ENCODE data around the gene CNTNAP2. TPM values are rescaled to one million over a fixed set of nuclear protein-coding genes. Genes with fewer than 3 reads are reported as not detected.
A peak's percentile ranks its signal among the peaks of the same experiment; 100 is the strongest.

Gene CNTNAP2
- total and polyA plus RNA-seq, 11 donors = 0.01 to 2.6 (median 0.31) TPM; not detected in 3

- H3K36me3 ChIP-seq = no peaks in the 10 kb centered on the region
- DNase-seq = no peak
- no peak for ATAC-seq
- TF ChIP-seq, protein P1, sequence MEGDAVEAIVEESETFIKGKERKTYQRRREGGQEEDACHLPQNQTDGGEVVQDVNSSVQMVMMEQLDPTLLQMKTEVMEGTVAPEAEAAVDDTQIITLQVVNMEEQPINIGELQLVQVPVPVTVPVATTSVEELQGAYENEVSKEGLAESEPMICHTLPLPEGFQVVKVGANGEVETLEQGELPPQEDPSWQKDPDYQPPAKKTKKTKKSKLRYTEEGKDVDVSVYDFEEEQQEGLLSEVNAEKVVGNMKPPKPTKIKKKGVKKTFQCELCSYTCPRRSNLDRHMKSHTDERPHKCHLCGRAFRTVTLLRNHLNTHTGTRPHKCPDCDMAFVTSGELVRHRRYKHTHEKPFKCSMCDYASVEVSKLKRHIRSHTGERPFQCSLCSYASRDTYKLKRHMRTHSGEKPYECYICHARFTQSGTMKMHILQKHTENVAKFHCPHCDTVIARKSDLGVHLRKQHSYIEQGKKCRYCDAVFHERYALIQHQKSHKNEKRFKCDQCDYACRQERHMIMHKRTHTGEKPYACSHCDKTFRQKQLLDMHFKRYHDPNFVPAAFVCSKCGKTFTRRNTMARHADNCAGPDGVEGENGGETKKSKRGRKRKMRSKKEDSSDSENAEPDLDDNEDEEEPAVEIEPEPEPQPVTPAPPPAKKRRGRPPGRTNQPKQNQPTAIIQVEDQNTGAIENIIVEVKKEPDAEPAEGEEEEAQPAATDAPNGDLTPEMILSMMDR (IDR thresholded peaks at IDR 0.05) = no peak
- no peak for TF ChIP-seq POLR2A (IDR thresholded peaks at IDR 0.05)
- H3K9me3 ChIP-seq = peaks cover 0 to 15% (median 0%) of the 10 kb centered on the region in 12 donors
- WGBS, 4 donors = 67 to 76% (median 70%) methylated on average over 4 of the region's 4 CpGs
- H3K27ac ChIP-seq = no peak overlapping the region
- H3K4me1 ChIP-seq = no peaks in the 10 kb centered on the region
- H3K27me3 ChIP-seq = no peaks in the 10 kb centered on the region
- intact Hi-C loops (cut with DNase I) = no loop called here
- H3K4me3 ChIP-seq = no peak overlapping the region
Observed at GRCh38 chr7:147541261-147541660, 1424.7 kb downstream of the CNTNAP2 start.

GRCh38 chr7:147547252-147547897 lies 1430.8 kb downstream of the CNTNAP2 start:
- Histone ChIP-seq H3K27ac (no peak overlapping the region), H3K9me3 (peaks cover 0 to 15% (median 0%) of the 10 kb centered on the region in 12 donors), H3K27me3 (no peaks in the 10 kb centered on the region), H3K36me3 (no peaks in the 10 kb centered on the region), H3K4me1 (no peaks in the 10 kb centered on the region), H3K4me3 (no peak overlapping the region)
- intact Hi-C loops (cut with DNase I) = no loop called here
- WGBS, 4 donors = 72 to 80% (median 74%) methylated on average over 6 of the region's 6 CpGs
- TF ChIP-seq POLR2A (IDR thresholded peaks at IDR 0.05) = no peak
- TF ChIP-seq, protein P1 (IDR thresholded peaks at IDR 0.05) = peak in 2 of 12 donors; percentile 8 to 21
- no peak for DNase-seq
- no peak for ATAC-seq

DNA sequence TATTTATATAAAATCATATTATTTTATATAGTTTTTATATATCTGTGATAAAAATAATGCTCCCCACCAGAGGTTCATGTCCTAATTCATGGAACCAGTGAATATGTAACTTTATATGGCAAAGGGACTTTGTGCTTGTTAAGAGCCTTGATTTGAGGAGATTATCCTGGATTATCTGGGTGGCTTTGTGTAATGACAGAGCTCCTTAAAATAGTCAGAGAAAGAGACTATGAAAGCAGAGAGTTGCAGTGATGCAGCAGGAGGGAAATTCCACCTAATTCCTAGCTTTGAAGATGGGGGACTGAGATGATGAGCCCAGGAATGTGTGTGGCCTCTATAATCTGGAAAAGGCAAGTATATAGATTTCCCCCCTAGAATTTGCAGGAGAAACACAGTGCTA lies 1439.7 kb downstream of the CNTNAP2 start:
- Histone ChIP-seq H3K36me3 (no peaks in the 10 kb centered on the region), H3K4me1 (no peaks in the 10 kb centered on the region), H3K9me3 (no peaks in the 10 kb centered on the region), H3K4me3 (no peak overlapping the region), H3K27ac (no peak overlapping the region), H3K27me3 (no peaks in the 10 kb centered on the region)
- ATAC-seq = no peak
- no peak for TF ChIP-seq POLR2A (IDR thresholded peaks at IDR 0.05)
- TF ChIP-seq, protein P1 (IDR thresholded peaks at IDR 0.05) = no peak
- intact Hi-C loops (cut with DNase I) = loop anchor here in 1 of 10 donors (10.0 kb wide), 1 partner anchor 62 kb away; no protein-coding TSS in a partner anchor
- no peak for DNase-seq

- no peaks in the 10 kb centered on the region for H3K9me3 ChIP-seq
- H3K27ac ChIP-seq = no peak overlapping the region
- H3K4me1 ChIP-seq = no peaks in the 10 kb centered on the region
- intact Hi-C loops (cut with DNase I) = no loop called here
- no peak for ATAC-seq
- DNase-seq = no peak
- TF ChIP-seq, protein P1 (IDR thresholded peaks at IDR 0.05) = no peak
- TF ChIP-seq POLR2A (IDR thresholded peaks at IDR 0.05) = no peak
- no peaks in the 10 kb centered on the region for H3K36me3 ChIP-seq
- no peaks in the 10 kb centered on the region for H3K27me3 ChIP-seq
- WGBS, 4 donors = 73 to 90% (median 81%) methylated on average over 1 of the region's 1 CpG
- no peak overlapping the region for H3K4me3 ChIP-seq
Observed at GRCh38 chr7:147563669-147564068, 1447.1 kb downstream of the CNTNAP2 start.

All from heart left ventricle (tissue), 16 donors.